Upper lobe of right lung (tissue), 1 donor: ENCODE data around the gene DNASE1L1. TPM values are rescaled to one million over a fixed set of nuclear protein-coding genes. Genes with fewer than 3 reads are reported as not detected.

Experiments
- ATAC-seq: fragments of 200-7000 bp; cut with Tn5 transposase; one replicate; pipeline ENCODE4 v1.9.1; 2020; ENCODE audit warnings: mild to moderate bottlenecking, moderate library complexity
- DNase-seq: peaks from one replicate; pipeline ENCODE4 v3.0.0-alpha.2; 2020
- H3K27ac ChIP-seq: fragments of 200-600 bp; one replicate; pipeline ENCODE4 v1.8.0; 2022
- H3K27me3 ChIP-seq: fragments of 200-600 bp; one replicate; pipeline ENCODE4 v1.8.0; 2022; ENCODE audit warnings: mild to moderate bottlenecking
- H3K36me3 ChIP-seq: fragments of 200-600 bp; one replicate; pipeline ENCODE4 v1.8.0; 2022
- H3K4me1 ChIP-seq: fragments of 200-600 bp; one replicate; pipeline ENCODE4 v1.8.0; 2022
- H3K4me3 ChIP-seq: fragments of 200-600 bp; one replicate; pipeline ENCODE4 v1.8.0; 2022; ENCODE audit warnings: mild to moderate bottlenecking
- H3K9me3 ChIP-seq: fragments of 200-600 bp; one replicate; pipeline ENCODE4 v1.8.0; 2022
- intact Hi-C: fragments of 100-400 bp; cut with DNase I; formaldehyde crosslinking; loops from one replicate; pipeline ENCODE4 v1.11.0; 2022
- total RNA-seq: library from RNA; stranded (reverse); fragmentation: NEBNext Ultra II Directional; extraction: Animal tissue kit (Norgen Biotek cat#: 25700); gene quantifications from one replicate; pipeline ENCODE4 v1.2.1, GENCODE V29; 2021
- TF ChIP-seq, protein P1 (sequence below): fragments of 200-600 bp; IDR thresholded peaks from one replicate; pipeline ENCODE4 v1.8.0; 2022; ENCODE audit warnings: antibody characterized with exemption
- donor health status: DM: no; HTN: yes; CAD: no; lungs with severe emphysema.

Gene DNASE1L1
- total RNA-seq, 1 donor from 2014 or later, result 37.1 TPM

DNA sequence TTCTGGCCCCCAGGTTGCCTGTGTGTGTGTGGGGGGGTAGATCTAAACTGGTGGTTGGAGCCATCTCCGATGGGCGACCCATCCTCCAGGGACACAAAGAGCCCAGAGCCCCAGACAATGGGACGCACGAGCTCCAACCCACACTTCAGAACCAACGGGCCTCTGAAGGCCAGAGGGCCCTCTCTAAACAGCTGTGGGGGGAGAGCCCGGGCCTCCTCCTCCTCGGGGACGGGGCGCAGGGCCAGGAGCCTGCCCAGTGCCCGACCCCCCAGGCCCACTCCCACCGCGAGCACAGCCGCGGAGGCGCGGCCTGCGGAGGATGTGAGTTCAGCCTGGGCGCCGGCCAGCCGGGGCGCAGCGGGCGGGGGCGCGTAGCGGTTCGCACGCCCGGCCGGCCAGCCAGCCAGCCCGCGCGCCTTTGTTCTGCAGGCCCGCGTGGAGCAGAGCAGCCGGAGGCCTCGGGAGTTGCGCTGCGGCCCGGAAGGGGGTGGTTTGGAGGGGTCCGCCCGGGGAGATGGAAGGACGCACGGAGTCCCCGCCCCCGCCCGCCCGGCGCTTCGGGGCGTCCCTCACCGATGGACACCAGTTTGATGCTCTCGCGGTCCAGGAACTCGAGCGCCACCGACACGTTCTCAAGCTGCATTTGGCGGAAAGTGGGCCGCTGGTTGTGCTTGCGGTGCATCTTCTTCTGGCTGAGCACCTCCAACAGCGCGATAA, 38.6 kb downstream of the DNASE1L1 start:
- TF ChIP-seq, protein P1, sequence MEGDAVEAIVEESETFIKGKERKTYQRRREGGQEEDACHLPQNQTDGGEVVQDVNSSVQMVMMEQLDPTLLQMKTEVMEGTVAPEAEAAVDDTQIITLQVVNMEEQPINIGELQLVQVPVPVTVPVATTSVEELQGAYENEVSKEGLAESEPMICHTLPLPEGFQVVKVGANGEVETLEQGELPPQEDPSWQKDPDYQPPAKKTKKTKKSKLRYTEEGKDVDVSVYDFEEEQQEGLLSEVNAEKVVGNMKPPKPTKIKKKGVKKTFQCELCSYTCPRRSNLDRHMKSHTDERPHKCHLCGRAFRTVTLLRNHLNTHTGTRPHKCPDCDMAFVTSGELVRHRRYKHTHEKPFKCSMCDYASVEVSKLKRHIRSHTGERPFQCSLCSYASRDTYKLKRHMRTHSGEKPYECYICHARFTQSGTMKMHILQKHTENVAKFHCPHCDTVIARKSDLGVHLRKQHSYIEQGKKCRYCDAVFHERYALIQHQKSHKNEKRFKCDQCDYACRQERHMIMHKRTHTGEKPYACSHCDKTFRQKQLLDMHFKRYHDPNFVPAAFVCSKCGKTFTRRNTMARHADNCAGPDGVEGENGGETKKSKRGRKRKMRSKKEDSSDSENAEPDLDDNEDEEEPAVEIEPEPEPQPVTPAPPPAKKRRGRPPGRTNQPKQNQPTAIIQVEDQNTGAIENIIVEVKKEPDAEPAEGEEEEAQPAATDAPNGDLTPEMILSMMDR, result no peak
- intact Hi-C loops, result no loop called here
- H3K27me3 ChIP-seq, result no peaks in the 10 kb centered on the region
- H3K4me3 ChIP-seq, result peak overlapping the region; percentile 71
- H3K4me1 ChIP-seq, result peaks cover 26% of the 10 kb centered on the region
- no peak for ATAC-seq
- no peaks in the 10 kb centered on the region for H3K9me3 ChIP-seq
- H3K27ac ChIP-seq, result peak overlapping the region; percentile 90
- no peak for DNase-seq
- H3K36me3 ChIP-seq, result peaks cover 24% of the 10 kb centered on the region

DNA sequence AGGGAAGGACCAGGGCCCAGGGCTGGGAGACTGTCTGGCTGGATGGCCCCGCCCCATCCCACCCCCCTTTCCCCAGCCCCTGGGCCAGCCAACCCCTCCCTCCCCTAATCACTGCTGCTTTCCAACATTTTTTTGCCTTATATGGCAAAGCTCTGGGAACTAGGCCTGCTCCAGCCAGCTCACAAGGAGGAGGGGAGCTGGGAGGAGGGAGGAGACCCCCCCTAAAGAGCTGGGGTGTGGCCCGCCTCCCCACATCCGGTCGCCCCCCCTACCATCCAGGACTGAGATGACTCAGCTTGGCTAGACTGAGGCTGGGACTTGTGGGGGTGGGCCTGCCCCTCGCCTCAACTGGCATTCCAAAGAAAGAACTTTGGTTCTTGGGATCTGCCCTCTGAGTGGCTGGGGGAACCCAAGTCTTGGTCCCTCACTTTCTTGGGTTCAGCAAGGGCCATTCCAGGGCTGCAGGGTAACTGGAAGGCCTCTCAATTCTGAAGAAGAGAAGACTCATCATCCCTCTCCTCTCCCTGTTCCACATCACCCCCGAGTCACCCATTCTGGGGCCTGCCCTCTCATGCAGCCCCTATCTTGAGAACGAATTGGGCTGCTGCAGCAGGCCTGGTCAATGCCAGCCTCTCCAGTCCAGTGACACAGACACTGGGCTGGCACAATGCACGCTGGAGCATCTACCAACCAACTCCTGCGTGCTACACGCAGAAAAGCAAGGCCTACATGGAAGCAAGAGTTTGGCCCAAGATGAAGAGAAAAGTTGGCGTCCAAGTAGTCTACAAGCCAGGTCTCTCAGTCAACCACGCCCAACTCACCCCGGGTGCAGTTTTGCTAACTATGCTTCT, 39.4 kb downstream of the DNASE1L1 start:
- intact Hi-C loops, result no loop called here
- Histone ChIP-seq H3K4me1 (peaks cover 26% of the 10 kb centered on the region), H3K36me3 (peaks cover 31% of the 10 kb centered on the region), H3K4me3 (peak overlapping the region; percentile 71), H3K9me3 (no peaks in the 10 kb centered on the region), H3K27me3 (no peaks in the 10 kb centered on the region), H3K27ac (peak overlapping the region; percentile 90)
- ATAC-seq (peak; percentile 57), DNase-seq (peak; percentile 86)
- TF ChIP-seq, protein P1, result no peak

- Histone ChIP-seq H3K36me3 (peaks cover 34% of the 10 kb centered on the region), H3K27ac (peak overlapping the region; percentile 90), H3K9me3 (no peaks in the 10 kb centered on the region), H3K4me1 (peaks cover 21% of the 10 kb centered on the region), H3K27me3 (no peaks in the 10 kb centered on the region), H3K4me3 (peak overlapping the region; percentile 71)
- peak; percentile 59 for ATAC-seq
- DNase-seq, result peak; percentile 90
- TF ChIP-seq, protein P1, result no peak
- intact Hi-C loops, result no loop called here
These were observed 40.2 kb downstream of the DNASE1L1 start for GRCh38 chrX:154368630-154369448.

DNA sequence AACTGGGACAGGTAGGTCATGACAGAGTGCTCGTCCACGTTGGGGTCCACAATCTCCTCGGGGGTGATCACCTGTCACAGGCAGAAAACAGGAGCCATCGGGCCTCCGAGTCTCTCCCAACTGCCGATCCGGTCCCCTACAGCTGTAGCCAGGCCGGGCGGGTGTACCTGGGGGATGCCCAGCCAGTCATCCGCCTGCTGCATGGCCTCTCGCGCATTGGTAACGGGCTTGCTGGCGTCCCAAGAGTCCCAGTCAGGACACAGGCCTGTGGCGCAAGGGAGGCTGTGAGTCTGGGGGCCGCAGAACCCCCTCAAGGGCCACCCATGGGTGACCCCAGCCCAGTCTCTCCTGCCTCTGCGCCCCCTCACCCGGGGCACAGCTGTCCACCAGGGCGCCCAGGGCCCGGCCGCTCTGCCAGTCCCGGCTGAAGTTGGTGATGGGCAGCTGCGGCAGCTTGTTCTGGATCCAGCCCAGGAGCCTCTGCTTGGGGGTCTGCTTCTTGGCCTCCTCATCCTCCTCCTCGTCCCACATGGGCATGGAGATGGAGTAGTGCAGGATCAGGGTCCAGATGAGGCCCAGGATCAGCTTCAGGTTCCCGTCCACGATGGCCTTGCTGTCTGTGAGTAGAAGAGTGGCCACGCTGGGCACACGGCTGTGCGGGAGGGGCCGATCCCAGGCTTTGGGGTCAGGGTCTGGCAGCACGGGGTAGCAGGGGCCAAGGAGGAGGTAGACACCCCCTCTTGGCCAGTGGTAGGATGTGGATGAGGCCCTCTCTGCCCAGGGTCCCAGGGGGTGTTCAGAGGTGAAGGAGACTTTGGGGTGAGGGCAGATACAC, 41.4 kb downstream of the DNASE1L1 start:
- intact Hi-C loops, result no loop called here
- Histone ChIP-seq H3K36me3 (peaks cover 45% of the 10 kb centered on the region), H3K4me3 (peak overlapping the region; percentile 71)

More for the DNA sequence above, 41.4 kb downstream of the DNASE1L1 start:
- no peak for ATAC-seq
- Histone ChIP-seq H3K27me3 (no peaks in the 10 kb centered on the region), H3K9me3 (no peaks in the 10 kb centered on the region), H3K4me1 (peaks cover 16% of the 10 kb centered on the region), H3K27ac (peak overlapping the region; percentile 90)
- DNase-seq, result no peak
- TF ChIP-seq, protein P1, result no peak
